Suprapubic skin (tissue), 4 donors: ENCODE results near the gene CRKL. TPM values are rescaled to one million over a fixed set of nuclear protein-coding genes. Genes with fewer than 3 reads are reported as not detected.

Experiments
- DNase-seq, 2 donors: peaks; one replicate each; pipeline ENCODE4 v3.0.0-alpha.2; 2019; ENCODE audit warnings: low spot score in 2 of 2
- H3K27ac ChIP-seq: fragments of 200-600 bp; sonication (generic); one replicate; pipeline ENCODE4 v1.5.1; 2019
- H3K27me3 ChIP-seq: fragments of 200-600 bp; sonication (generic); one replicate; pipeline ENCODE4 v1.5.1; 2019
- H3K36me3 ChIP-seq: fragments of 200-600 bp; sonication (generic); one replicate; pipeline ENCODE4 v1.5.1; 2019
- H3K4me1 ChIP-seq: fragments of 200-600 bp; sonication (generic); one replicate; pipeline ENCODE4 v1.5.1; 2019
- H3K4me3 ChIP-seq: fragments of 200-600 bp; sonication (generic); one replicate; pipeline ENCODE4 v1.5.1; 2019; ENCODE audit warnings: mild to moderate bottlenecking
- H3K9me3 ChIP-seq: fragments of 200-600 bp; sonication (generic); one replicate; pipeline ENCODE4 v1.5.1; 2019
- EP300 ChIP-seq: sonication (generic); formaldehyde crosslinking; IDR thresholded peaks from one replicate; pipeline ENCODE4 v1.6.1; 2017; ENCODE audit warnings: antibody characterized with exemption
- POLR2A ChIP-seq, 2 donors: fragments of 450-650 bp; IDR thresholded peaks; one replicate each; pipeline ENCODE4 v1.6.1; 2017; ENCODE audit warnings: antibody characterized with exemption in 2 of 2, mild to moderate bottlenecking in 2 of 2, moderate library complexity in 2 of 2
- POLR2AphosphoS5 ChIP-seq, 3 donors: sonication (generic); formaldehyde crosslinking; IDR thresholded peaks; one replicate each; pipeline ENCODE4 v1.6.1; 2017; ENCODE audit warnings: antibody characterized with exemption in 3 of 3
- WGBS: methylation state at CpG from one replicate; pipeline ENCODE4 v1.1.5; 2018; 5-methylcytosine and 5-hydroxymethylcytosine counted together
- total RNA-seq, 4 donors: library from RNA; depleted of rRNA; stranded (reverse); fragments of >200 nt; gene quantifications; one replicate each; pipeline ENCODE4 v1.1.0, GENCODE V29; 2016
- TF ChIP-seq, protein P1 (sequence below), 2 donors: fragments of 200-600 bp in 1 of 2; fragments of 450-650 bp in 1 of 2; sonication (generic) in 1 of 2; IDR thresholded peaks; one replicate each; pipeline ENCODE4 v1.5.1; 2016 to 2019; ENCODE audit warnings: antibody characterized with exemption in 2 of 2, mild to moderate bottlenecking in 1 of 2, moderate library complexity in 1 of 2

Gene CRKL
- total RNA-seq, 4 donors from 2014 or later, result 52.7 to 75.3 (median 71.9) TPM

DNA sequence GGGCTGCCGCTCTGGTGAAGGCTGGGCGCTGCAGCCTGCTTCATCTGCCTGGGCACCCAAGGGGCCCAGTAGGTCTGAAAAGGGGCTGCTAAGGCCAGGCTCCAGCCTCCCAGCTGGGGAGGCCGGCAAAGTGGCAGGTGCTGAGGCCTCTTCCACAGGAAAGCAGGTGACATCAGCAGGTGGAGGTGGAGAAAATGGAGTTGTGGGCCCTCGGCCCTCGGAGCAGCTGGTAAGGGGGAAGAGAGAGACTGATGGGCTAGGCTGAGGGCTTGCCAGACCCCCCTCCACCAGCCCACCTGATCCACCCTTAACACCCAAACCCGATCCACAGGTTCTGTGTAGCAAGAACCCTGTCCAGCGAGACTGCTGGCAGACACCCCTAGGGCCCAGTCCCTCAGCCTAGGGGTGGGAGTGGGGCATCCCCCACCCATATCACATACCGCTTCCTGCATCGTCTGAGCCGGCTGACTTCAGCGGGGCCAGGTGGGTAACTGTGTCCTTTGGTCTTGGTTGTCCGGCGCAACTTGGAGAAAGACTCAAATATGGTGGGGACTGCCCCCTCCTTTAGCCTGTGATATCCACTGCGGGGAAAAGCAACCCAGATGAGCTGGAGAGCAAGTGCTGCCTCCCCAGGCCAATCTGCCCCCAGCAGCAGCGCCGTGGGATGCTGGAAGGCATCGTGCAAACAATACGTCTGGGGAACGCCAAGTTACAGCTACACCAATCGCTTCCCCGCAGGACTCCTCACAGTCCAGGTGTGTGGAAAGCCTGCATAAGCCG, 83.2 kb downstream of the CRKL start:
- DNase-seq, result no peak
- H3K9me3 ChIP-seq, result no peaks in the 10 kb centered on the region
- peak overlapping the region; percentile 98 for H3K27ac ChIP-seq
- H3K4me1 ChIP-seq, result peaks cover 39% of the 10 kb centered on the region
- peaks cover 44% of the 10 kb centered on the region for H3K36me3 ChIP-seq
- TF ChIP-seq POLR2AphosphoS5 (IDR thresholded peaks at IDR 0.05) (no peak), EP300 (no peak), POLR2A (IDR thresholded peaks at IDR 0.05) (no peak)
- TF ChIP-seq, protein P1, sequence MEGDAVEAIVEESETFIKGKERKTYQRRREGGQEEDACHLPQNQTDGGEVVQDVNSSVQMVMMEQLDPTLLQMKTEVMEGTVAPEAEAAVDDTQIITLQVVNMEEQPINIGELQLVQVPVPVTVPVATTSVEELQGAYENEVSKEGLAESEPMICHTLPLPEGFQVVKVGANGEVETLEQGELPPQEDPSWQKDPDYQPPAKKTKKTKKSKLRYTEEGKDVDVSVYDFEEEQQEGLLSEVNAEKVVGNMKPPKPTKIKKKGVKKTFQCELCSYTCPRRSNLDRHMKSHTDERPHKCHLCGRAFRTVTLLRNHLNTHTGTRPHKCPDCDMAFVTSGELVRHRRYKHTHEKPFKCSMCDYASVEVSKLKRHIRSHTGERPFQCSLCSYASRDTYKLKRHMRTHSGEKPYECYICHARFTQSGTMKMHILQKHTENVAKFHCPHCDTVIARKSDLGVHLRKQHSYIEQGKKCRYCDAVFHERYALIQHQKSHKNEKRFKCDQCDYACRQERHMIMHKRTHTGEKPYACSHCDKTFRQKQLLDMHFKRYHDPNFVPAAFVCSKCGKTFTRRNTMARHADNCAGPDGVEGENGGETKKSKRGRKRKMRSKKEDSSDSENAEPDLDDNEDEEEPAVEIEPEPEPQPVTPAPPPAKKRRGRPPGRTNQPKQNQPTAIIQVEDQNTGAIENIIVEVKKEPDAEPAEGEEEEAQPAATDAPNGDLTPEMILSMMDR (IDR thresholded peaks at IDR 0.05), result no peak
- 64% methylated on average over 9 of the region's 22 CpGs for WGBS
- H3K4me3 ChIP-seq, result peak overlapping the region; percentile 58
- H3K27me3 ChIP-seq, result no peaks in the 10 kb centered on the region

DNA sequence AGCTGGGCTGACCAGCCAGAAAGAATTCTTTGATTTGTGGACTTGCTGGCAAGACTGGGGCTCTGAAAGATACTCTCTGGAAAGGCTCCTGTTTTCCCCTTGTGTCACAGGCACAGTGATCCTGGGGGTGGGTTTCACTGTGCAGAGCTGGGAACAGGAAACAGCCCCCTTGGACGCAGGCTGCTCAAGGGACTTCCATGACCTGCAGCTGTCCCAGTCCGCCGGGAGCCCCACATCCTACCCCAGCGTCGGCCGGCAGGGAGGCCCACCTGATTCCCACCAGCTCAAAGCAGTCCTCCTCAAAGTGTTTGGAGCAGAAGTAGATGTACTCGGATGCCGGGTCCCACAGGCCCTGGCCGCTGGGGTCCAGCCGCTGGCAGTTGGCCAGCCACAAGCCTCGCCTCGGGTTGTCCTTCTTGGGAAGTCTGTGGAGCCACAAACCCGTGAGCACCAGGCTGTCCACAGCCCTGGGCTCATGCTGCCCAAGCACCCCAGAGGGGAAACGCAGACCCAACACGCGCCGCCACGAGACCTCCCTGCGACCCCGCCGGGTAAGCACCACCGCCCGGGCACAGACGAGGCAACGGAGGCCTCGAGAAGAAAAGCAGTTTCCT, 83.9 kb downstream of the CRKL start:
- no peaks in the 10 kb centered on the region for H3K9me3 ChIP-seq
- no peak for DNase-seq
- H3K27ac ChIP-seq, result peak overlapping the region; percentile 98
- no peak for TF ChIP-seq EP300
- TF ChIP-seq, protein P1 (IDR thresholded peaks at IDR 0.05), result no peak
- no peak for TF ChIP-seq POLR2AphosphoS5 (IDR thresholded peaks at IDR 0.05)
- no peak for TF ChIP-seq POLR2A (IDR thresholded peaks at IDR 0.05)
- 0% methylated on average over 3 of the region's 26 CpGs for WGBS
- peaks cover 37% of the 10 kb centered on the region for H3K36me3 ChIP-seq
- H3K4me3 ChIP-seq, result peak overlapping the region; percentile 58
- peaks cover 39% of the 10 kb centered on the region for H3K4me1 ChIP-seq
- H3K27me3 ChIP-seq, result no peaks in the 10 kb centered on the region

DNA sequence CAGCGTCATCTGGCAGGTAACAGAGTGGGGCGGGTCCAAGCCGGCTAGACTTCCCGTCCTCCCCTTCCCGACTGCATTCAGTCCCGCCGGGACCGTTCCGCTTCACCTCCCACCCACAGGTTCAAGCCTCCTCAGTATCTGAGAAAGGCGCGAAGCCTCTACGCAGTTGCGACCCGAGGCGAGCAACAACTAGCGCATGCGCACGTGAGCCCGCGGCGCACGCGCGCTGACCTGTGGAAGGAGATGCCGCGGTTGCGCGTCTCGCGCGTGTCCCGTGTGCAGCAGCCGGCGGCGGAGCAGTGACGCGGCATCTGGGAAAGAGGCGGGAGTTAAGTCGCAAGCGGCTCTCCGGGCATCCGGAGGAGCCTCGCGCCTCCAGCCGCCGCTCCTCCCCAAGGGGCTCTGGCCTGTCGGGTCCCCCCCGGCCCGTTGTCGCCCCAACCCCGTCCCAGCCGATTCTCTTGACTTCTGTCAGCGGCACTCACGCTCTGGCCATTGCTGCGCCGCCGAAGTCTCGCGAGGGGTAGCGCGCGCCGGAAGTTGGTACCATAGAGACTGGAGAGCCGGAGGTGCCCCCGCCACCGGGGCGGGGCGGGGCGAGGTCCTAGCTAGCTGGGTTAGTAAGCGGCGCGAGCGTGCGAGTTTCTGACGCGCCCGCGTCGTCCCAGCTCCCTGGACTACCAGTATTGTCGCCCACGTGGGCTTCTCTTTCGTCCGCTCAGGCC, 84.6 kb downstream of the CRKL start, which contains the start of gene THAP7:
TSS of gene THAP7 (minus strand) at position 518 of the 725 bp plus-strand sequence. CDS start at position 311, 207 bp downstream.
- Histone ChIP-seq H3K27me3 (no peaks in the 10 kb centered on the region), H3K4me1 (peaks cover 39% of the 10 kb centered on the region), H3K36me3 (peaks cover 31% of the 10 kb centered on the region), H3K4me3 (peak within 1 kb of the TSS; percentile 58), H3K27ac (peak within 1 kb of the TSS; percentile 98), H3K9me3 (no peaks in the 10 kb centered on the region)
- TF ChIP-seq POLR2AphosphoS5 (IDR thresholded peaks at IDR 0.05), result peak; percentile 15 to 81 (median 18)
- TF ChIP-seq POLR2A (IDR thresholded peaks at IDR 0.05), result peak; percentile 75 to 77
- TF ChIP-seq, protein P1 (IDR thresholded peaks at IDR 0.05), result no peak
- no peak for TF ChIP-seq EP300
- WGBS, result under 1% methylated on average over 36 of the region's 83 CpGs
- peak; percentile 97 to 98 for DNase-seq

Other genes with a start within 250 kb of the CRKL start
- under 1 TPM in 1 of 4 donors, not detected in 3; 0.40 TPM for gene SERPIND1, start 143.3 kb upstream of the CRKL start, total RNA-seq
- 100 to 1,000 TPM in 1 of 4 donors, 10 to 100 TPM in 3; 44.7 to 136 (median 67.7) TPM for gene PI4KA, start 58.6 kb upstream of the CRKL start, total RNA-seq
- gene SNAP29, start 58.4 kb upstream of the CRKL start, total RNA-seq, result 10 to 100 TPM; 19.1 to 29.8 (median 22.8) TPM
- under 1 TPM in 1 of 4 donors, not detected in 3; 0.72 TPM for gene AIFM3, start 49.8 kb downstream of the CRKL start, total RNA-seq
- gene LZTR1, start 64.9 kb downstream of the CRKL start, total RNA-seq, result 10 to 100 TPM; 29.3 to 75.6 (median 46.9) TPM
- gene THAP7, start 84.7 kb downstream of the CRKL start, total RNA-seq, result 10 to 100 TPM; 33.9 to 57.0 (median 37.4) TPM
- 1 to 10 TPM in 3 of 4 donors, under 1 TPM in 1; 0.21 to 3.1 (median 1.0) TPM for gene P2RX6, start 97.8 kb downstream of the CRKL start, total RNA-seq
- gene SLC7A4, start 115.2 kb downstream of the CRKL start, total RNA-seq, result 1 to 10 TPM in 3 of 4 donors, under 1 TPM in 1; 0.48 to 2.2 (median 1.6) TPM
- not detected for gene LRRC74B, start 128.5 kb downstream of the CRKL start, total RNA-seq